GM21390 (cell line): ENCODE measurements around the gene PCSK6.
"Not testable (repeated sequence)": the region's sequence is repeated elsewhere in the genome, so short reads cannot be mapped to it uniquely, and the experiment has no call there.

ENCODE experiments used
- ATAC-seq: cut with Tn5 transposase; IDR thresholded peaks from one replicate; pipeline ENCODE4 v1.9.1; 2021; ENCODE audit not compliant: unreplicated experiment

The PCSK6 gene

DNA sequence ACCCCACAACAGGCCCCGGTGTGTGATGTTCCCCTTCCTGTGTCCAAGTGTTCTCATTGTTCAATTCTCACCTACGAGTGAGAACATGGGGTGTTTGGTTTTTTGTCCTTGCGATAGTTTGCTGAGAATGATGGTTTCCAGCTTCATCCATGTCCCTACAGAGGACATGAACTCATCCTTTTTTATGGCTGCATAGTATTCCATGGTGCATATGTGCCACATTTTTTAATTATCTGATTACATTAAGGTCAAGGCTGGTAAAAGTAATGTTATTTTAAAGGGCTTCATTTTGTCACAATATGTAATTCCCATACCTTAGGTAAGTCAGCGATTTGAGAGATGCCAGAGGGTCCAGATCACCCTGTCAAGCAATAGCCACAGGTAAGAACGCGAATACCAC is 202.2 kb downstream of the PCSK6 start:
- not testable (repeated sequence) for ATAC-seq

DNA sequence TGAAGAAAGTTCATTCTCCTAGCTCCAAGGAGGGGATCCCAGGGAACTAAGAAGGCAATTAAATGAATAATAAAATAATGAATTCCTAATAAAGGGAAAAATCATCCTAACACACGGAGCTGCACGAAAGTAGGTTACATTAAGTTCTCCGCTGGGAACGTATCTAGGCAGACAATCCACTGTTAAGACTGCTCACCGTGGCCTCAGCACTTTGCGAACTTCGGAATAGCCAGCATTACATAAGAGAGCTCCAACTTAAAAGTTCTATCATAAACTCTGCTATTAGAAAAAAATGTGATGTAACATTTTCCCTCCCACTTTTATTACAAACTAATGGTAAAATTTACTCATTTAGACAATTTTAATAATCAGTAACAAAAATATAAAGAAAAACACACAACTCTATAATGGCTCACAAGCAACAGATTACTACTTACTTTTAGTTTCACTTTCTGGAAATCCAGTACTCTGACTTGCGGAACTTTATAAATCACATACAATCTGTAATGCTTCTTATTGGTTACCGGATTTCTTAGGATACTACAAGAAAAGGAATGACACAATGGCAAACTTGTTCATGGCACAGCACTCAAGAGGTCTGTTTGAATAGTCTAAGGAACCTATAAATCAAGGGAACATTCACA is 202.9 kb downstream of the PCSK6 start:
- ATAC-seq = no peak

DNA sequence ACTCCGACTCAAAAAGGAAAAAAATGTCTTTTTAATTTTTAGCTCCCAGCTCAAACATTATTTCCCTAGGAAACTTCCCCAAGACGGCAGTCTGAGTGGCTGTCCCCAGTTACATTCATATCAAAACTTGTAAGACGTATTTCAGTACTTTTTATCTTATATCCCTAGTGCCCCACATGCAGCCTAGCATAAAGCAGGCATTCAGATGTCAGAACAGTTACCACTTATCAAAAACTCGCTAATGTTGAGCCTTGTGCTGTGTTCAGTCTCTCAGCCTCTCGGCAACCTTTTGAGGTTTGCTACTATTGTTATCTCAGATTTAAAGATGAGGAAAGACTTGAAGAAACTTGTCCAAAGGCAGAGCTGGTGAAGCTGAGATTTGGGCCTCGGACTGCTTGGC is 205.6 kb downstream of the PCSK6 start:
- no peak for ATAC-seq

DNA sequence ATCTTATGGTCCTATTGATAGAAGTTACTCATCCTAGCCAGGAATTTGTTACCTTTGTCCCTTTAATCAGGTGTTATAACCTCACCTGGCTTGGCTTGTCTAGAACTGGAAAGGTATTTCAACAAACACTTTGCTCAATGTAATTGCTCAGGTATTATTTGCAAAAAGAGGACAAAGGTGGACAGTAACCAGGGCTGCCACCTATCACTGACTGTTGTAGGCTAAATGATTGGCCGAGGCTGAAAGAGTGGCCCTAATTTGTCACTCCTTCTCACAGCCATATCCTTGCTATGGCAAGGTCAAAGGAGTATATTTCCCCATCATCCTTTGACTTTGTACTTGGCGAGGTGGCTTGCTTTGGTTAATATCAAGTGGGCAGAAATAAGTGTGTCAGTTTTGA is 209.5 kb downstream of the PCSK6 start:
- no peak for ATAC-seq

DNA sequence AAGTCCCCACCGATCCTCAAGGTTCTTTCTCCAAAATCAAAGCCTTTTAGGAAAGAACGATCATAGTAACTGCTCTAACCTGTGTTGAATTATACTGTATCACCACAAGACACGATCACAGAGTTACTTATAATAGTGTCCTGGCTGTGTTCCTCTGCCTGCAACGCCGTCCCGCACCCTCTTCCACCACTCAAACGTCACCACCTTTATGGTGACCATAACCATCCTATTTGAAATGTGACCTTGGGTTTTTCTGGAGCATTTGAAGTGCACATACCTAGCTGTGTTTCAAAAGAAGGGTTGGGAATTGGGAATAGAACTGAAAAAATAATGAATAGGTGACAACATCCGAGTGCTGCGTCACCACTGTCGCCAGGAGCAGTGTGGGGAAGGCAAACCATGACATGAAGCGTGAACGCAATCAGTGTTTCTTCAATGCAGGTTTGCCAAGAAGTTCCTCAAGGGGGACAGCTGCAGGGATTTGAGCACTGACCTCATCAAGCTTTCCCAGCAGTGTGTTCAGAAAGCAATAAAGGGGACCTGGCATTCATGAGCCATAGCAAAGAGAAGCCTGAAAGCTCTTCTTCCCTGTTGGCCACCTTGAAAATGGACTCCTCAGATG is 211.5 kb downstream of the PCSK6 start:
- no peak for ATAC-seq

DNA sequence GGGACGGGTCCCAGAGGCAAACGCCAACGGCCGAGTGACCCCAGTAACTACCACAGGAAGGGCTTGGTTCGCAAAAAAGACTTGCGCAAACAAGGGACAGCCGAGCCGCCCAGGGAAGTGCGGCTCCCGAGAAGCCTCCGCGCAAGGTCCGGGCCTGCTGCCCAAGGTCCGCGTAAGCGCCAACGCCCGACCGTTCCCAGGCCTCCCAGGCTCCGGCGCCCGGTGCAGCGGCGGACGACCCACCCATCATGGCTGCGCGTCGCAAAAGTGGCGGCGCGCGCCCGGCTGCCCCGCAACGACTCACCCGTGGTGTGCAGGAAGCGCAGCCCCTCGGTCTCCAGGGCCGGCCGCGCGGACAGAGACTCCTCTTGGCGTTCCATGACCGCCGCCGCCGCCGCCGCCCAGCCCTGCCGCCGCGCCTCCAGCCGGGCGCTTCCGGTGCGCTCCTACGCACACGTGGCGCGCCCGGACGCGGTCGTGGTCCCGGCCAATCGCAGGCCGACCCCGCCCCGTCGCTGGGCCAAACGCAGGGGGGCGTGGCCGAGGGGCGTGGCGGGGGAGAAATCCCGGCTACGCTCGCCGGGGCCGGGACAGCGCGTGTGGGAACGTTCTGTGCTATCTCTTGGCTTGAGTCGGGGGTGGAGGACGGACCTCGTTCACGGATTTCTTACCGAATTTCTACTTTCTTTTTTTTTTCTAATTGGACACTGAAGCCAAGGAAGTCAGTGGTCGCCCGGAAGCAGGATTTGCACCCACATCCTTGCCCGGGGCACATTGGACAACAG is 212.3 kb downstream of the PCSK6 start, which contains the start of gene SELENOS:
TSS of gene SELENOS (minus strand) at position 448 of the 785 bp plus-strand sequence. CDS start at position 380, 68 bp downstream.
- peak; percentile 89 for ATAC-seq

DNA sequence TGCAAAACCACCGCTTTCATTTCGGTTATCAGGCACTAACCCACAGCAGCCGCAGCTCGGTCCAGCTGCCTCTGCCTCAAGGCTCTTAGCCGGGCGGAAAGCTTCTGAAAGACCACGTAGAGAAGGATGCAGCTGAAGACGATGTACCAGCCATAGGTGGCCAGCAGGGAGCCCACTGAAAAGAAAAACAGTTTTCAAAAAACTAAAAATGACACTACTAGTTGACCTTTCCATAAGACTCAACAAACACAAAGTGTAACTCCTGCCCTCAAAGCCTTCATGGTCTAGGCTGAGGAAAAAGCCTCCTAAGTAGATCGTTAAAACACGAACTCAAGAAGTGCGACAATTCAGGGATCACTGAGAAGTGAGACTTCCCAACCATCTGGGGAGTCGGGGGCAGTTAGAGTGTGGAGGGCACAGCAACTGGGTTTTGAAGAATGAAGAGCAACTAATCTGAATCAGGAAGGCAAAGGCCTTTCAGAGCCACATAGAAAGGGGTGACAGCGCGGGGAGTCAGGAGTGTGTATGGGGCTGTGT is 212.9 kb downstream of the PCSK6 start:
- peak; percentile 31 for ATAC-seq

DNA sequence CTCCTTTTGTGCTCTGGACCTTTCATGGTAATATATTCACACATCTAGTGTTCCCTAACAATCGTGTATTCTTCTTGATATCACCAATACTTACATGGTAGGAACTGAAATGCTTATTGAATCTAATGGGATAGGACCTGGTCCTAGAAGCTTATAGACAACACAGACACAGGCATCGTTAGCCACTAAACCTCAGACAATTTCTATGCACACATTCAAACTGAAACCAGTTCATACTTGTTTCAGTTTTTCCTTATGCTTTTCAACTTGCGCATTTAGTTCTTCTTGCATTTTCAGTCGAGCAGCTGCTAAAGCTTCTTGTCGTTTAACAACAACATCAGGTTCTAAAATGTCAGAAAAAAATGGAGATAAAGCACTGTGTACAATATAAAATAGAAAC is 214.5 kb downstream of the PCSK6 start:
- ATAC-seq = peak; percentile 43

DNA sequence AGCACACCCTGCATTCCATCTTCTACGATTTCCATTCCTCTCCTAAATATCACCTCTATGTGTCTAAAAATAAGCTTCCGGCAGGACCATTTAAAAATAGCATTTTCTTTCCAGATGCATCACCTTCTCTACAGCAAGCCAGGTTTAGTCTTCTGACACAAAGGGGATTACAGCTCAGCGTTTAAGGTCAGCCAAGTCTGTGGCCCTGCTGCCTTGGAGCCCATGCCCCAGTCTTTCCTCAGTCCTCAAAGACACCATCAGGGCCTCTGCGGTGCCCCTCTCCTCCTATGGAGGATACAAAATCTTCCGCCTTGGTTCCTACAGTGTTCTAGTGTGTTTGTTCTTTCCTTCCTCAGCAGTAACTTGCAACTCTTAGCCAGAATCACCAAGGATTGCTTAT is 216.0 kb downstream of the PCSK6 start:
- no peak for ATAC-seq

DNA sequence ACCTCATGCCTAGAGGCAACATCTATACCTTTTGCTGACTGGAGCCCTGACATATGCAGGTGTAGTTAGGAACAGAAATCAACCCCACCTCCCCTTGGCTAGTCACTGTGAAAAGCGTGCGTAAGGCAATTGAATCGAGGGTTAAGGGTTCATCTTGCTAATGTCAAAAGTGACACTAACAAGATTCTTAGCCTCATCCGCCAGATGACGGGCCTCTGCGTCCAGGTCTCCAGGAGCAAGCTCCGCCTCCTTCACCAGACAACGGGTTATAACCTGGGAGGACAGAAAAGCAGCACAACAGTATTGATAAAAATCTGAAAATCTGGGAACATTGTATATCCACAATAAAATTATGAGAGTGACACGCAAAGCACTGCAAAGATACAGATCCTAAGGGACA is 216.9 kb downstream of the PCSK6 start:
- ATAC-seq = no peak

DNA sequence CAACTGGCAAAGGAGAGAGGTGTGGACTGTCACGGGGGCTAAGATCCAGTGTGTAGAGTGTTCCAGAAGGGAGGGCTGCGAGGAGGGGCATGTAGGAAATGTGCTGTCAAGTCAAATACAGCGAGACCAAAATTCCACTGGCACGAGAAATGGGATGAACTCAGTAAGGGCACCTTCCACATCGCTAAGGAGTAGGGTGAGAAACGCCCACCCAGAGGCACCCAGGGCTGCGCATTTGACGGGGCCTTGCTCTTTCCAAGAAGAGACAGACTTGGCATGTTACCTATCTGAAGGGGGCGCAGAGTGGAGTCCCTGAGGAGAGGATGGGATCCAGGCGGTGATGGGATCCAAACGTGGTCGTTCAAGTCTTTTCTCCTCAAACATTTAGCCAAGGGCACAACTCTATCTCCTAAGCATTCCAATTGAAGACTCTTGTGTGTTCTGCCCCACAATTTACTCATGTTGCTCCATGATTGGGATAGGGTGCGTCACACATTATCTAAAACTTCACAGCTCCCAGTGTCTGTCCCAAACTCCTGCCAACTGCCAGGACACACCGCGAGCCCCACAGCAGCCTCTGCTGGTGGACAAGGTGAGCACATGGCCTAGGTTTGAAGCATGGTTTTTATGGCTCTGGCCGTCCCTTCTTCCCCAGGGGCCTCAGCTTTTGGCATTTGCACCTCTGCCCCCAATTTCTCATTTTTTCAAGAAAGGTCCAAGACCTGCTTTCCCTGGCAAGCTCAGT is 219.9 kb downstream of the PCSK6 start:
- no peak for ATAC-seq

DNA sequence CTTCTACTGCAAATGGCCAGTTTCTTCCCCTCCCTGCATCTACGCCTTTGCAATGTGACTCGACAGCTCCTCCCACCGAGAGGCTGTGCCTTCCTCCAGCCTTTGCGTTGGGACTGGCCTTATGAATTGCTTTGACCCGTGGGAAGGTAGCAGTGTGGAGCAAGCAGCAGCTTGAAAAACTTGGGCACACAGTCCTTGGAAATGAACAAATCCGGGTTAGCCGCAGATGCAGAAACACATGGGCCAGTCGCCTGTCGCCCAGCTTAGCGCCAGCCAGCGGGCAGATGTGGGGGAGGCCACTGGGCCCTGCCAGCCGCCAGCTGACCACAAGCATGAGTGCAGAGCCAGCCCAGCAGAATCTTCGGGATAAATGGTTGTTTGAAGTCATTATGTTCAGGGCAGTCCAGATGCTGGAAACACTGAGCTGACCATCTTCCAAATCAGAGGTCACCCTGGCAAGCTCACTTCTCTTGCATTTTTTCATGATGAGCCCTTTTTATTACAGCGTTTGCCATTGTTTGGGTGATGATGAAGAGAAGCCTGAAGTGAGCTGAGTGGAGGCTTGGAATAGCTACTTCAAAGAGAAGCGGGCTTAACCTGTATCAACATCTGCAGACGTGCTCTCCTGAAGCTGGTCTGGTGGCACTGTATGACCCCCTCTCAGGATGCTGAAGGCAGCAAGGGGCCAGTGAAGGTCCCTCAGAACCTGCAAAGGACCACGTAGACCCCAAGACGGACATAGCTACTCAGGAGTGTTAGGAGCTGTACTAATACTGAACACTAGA is 222.0 kb downstream of the PCSK6 start:
- no peak for ATAC-seq

DNA sequence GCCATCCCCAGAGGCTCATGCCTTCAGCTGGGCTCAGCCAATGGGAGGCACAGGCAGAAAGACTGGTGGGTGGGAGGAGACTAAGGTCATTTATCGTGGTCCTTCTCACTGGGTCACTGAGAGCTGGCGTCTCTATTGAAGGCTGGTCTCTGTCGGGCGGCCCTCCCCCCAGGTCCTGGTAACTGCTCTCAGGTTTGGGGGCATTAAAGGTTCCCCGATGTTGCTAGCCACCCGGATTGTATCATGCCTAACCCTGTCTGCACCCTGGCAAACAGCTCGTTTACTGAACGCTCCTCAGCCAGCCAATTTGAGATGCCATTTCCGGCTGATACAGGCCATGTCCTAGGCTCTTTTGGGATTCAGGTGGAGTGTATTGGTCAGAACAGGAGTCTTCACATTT is 222.7 kb downstream of the PCSK6 start:
- no peak for ATAC-seq

DNA sequence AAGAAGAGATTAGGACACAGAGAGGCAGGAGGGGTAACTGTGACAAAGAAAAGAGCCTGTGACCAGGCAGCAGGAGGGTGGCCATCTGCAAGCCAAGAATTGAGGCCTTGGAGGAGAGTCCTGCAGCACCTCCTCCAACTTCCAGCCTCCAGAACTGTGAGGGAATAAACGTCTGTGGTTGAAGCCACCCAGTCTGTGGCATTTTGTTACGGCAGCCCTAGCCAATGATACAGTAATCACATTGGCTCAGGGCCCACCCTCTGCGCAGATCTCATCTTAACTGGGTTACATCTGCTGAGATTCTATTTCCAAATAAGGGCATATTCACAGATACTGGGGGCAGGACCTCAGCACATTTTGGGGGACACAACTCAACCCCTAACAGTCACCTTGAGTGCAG is 223.5 kb downstream of the PCSK6 start:
- ATAC-seq = no peak

DNA sequence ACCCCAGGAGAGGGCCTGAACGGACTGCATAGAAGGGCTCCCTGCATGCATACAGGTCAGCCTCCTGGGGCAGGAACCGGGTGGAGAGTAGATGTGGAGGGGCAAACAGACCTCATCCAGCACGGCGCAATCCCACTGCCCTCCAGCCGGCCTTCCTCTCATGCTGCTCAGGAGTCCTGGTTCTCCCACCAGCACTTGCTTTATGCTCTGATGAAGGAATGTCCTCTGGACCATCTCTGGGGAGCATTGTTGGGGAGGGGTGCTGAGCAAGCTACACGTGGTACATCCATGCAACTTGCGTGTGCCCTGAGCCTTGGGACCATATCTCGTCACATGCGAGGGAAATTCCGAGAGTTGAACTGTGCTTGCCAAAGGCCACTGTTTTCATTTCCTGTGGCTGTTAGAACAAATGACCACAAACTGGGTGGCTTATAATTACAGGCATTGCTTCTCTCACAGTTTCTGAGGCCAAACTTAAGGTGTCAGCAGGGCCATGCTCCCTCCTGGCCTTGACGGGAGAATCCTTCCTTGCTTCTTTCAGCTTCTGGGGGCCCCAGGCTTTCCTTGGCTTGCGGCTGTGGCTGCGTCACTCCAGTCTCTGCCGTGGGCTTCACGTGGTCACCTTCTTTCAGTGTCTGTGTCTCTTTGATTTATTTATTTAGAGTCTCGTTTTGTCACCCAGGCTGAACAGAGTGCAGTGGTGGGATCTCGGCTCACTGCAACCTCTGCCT is 224.4 kb downstream of the PCSK6 start:
- no peak for ATAC-seq

DNA sequence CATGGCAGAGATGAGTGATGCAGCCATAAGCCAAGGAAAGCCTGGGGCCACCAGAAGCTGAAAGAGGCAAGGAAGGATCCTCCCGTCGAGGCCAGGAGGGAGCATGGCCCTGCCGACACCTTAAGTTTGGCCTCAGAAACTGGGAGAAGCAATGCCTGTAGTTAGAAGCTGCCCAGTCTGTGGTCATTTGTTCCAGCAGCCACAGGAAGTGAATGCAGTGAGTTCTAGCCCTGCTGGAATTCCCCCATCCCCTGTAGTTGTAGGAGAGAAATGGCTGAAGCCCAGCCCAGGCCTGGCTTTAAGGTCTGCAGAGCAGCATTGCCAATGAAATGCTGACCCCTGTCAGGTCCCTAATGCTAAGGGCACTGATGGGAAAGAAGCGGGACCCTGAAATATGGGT is 225.5 kb downstream of the PCSK6 start:
- ATAC-seq = no peak

DNA sequence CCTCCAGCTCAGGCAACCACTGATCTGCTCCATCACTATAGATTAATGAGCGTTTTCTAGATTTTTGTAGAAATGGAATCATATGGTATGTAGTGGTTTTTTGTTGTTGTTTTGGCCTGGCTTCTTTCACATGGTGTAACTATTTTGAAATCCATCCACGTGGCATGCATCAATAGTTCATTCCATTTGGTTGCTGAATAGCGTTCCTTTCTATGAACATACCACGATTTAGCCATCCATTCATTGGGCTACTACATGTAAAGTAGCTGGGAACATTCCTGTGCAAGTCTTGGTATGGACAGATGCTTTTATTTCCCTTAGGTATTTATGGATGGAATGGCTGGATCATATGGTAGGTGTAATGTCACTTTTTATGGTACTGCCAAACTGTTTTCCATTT is 227.0 kb downstream of the PCSK6 start:
- ATAC-seq = no peak

DNA sequence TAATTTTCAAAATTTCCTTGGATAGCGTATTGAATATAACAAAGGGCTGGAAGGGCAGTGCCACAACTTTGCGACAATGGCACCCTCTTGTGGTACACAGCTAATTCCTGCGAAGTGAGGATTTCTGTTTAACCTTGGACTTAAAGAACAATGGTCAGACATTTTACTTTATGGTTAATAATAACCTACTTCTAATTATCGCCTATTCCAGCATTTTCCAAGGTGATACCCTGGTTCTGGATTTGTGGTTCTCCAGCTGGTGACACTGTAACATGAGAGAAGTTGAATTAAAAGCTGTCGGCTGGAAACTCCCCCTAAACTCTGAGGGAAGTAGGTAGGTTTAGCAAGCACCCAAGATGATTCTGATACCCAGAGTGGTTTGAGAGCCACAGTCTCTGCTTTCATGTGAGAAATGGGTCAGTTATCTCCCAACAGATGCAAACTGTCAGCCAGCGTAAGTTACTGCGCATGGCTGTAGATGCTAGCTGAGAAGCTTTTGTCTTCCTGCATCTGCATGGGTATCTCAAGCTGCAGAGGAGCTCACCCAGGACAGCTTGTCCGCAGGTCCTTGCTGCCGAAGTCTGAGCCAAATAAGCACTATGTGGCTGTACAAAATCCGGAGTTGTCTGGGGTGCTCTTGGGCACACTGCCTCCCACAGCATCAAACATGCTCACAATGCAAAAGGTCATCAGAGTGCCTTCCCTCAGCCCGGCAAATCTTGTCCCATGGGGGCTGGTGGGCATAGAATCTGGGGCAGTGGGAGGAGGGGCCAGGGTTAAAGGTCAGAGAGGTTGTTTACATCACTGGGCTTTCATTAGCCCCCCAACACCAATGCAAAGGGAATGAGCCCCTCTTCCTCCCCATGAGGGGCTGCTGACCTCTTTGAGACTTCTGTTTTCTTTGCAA is 231.0 kb downstream of the PCSK6 start:
- peak; percentile 61 for ATAC-seq

DNA sequence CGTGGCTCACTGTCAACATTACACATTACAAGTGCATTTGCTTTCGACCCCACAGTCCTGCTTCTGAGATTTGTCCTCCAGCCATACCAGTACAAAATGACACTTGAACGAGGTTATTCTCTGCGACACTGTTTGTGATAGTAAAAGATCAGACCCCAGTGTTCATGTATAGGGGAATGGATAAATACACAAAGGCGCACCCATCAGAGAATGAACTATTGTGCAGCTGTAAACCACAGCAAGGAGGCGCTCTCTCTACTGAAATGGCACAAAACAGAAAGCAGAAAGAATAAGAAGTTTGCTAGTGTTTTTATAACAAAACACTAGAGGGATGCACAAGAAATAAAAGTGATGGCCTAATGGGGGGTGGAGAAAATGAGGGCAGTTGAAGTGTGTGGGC is 232.8 kb downstream of the PCSK6 start:
- ATAC-seq = no peak
